ENCODE results near the gene TDRD7.

DNA sequence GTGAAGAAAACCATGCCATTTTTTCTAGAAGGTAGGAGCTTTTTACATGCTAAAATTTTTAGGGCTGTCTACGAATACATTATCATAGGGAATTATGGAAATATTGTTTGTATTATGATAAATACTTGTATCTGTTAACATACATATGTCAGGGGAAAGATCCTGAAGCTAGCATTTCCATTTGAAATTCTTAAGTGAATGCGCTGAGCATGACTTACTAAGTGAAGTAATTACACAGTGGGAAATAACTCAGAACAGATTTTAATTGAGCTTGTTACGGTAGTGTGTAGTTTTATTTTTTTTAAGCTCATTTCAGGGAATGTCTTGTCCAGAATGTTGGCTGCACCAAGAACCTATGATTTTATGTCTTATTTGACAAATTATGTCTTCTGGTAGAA is 19.1 kb downstream of the TDRD7 start:
- TF ChIP-seq POLR2A (IDR thresholded peaks at IDR 0.05), result no peak
- TF ChIP-seq, protein P1, sequence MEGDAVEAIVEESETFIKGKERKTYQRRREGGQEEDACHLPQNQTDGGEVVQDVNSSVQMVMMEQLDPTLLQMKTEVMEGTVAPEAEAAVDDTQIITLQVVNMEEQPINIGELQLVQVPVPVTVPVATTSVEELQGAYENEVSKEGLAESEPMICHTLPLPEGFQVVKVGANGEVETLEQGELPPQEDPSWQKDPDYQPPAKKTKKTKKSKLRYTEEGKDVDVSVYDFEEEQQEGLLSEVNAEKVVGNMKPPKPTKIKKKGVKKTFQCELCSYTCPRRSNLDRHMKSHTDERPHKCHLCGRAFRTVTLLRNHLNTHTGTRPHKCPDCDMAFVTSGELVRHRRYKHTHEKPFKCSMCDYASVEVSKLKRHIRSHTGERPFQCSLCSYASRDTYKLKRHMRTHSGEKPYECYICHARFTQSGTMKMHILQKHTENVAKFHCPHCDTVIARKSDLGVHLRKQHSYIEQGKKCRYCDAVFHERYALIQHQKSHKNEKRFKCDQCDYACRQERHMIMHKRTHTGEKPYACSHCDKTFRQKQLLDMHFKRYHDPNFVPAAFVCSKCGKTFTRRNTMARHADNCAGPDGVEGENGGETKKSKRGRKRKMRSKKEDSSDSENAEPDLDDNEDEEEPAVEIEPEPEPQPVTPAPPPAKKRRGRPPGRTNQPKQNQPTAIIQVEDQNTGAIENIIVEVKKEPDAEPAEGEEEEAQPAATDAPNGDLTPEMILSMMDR (IDR thresholded peaks at IDR 0.05), result no peak
